Lower leg skin (tissue), 3 donors: ENCODE results near the gene FAM131C.

Source experiments
- POLR2A ChIP-seq, 2 donors: fragments of 450-650 bp; IDR thresholded peaks; one replicate each; pipeline ENCODE4 v1.6.1; 2016 to 2017; ENCODE audit warnings: antibody characterized with exemption in 2 of 2, mild to moderate bottlenecking in 1 of 2, moderate library complexity in 1 of 2
- TF ChIP-seq, protein P1 (sequence below), 3 donors: fragments of 450-650 bp; IDR thresholded peaks; one replicate each; pipeline ENCODE4 v1.5.1; 2016; ENCODE audit warnings: antibody characterized with exemption in 3 of 3, mild to moderate bottlenecking in 3 of 3, moderate library complexity in 2 of 3

GRCh38 chr1:16076865-16077238 lies 3.4 kb upstream of the FAM131C start:
- TF ChIP-seq POLR2A (IDR thresholded peaks at IDR 0.05): no peak
- TF ChIP-seq, protein P1, sequence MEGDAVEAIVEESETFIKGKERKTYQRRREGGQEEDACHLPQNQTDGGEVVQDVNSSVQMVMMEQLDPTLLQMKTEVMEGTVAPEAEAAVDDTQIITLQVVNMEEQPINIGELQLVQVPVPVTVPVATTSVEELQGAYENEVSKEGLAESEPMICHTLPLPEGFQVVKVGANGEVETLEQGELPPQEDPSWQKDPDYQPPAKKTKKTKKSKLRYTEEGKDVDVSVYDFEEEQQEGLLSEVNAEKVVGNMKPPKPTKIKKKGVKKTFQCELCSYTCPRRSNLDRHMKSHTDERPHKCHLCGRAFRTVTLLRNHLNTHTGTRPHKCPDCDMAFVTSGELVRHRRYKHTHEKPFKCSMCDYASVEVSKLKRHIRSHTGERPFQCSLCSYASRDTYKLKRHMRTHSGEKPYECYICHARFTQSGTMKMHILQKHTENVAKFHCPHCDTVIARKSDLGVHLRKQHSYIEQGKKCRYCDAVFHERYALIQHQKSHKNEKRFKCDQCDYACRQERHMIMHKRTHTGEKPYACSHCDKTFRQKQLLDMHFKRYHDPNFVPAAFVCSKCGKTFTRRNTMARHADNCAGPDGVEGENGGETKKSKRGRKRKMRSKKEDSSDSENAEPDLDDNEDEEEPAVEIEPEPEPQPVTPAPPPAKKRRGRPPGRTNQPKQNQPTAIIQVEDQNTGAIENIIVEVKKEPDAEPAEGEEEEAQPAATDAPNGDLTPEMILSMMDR (IDR thresholded peaks at IDR 0.05): no peak
